ENCODE measurements around the gene PDE2A.

PDE2A gene

GRCh38 chr11:72543849-72544542 is 130.2 kb downstream of the PDE2A start:
- no peak overlapping the region for H3K4me3 ChIP-seq (ENCODE audit: low read length)
- DNase-seq (ENCODE audit: low read depth, low spot score): no peak

- DNase-seq (ENCODE audit: low read depth, low spot score): no peak
- no peak overlapping the region for H3K4me3 ChIP-seq (ENCODE audit: low read length)
Measured at GRCh38 chr11:72541257-72541974, 132.8 kb downstream of the PDE2A start.

GRCh38 chr11:72537051-72537450 is 137.2 kb downstream of the PDE2A start:
- DNase-seq (ENCODE audit: low read depth, low spot score): no peak
- no peak overlapping the region for H3K4me3 ChIP-seq (ENCODE audit: low read length)

- DNase-seq (ENCODE audit: low read depth, low spot score): no peak
- no peak overlapping the region for H3K4me3 ChIP-seq (ENCODE audit: low read length)
Measured at GRCh38 chr11:72535194-72535547, 139.1 kb downstream of the PDE2A start.

- no peak for DNase-seq (ENCODE audit: low read depth, low spot score)
- no peak overlapping the region for H3K4me3 ChIP-seq (ENCODE audit: low read length)
Measured at GRCh38 chr11:72534371-72535193, 139.6 kb downstream of the PDE2A start.

GRCh38 chr11:72529068-72529467 is 145.2 kb downstream of the PDE2A start:
- no peak overlapping the region for H3K4me3 ChIP-seq (ENCODE audit: low read length)
- DNase-seq (ENCODE audit: low read depth, low spot score): no peak

- DNase-seq (ENCODE audit: low read depth, low spot score): no peak
- H3K4me3 ChIP-seq (ENCODE audit: low read length): no peak overlapping the region
Measured at GRCh38 chr11:72528121-72528520, 146.1 kb downstream of the PDE2A start.
